ENCODE data around the gene MCEMP1.
A peak's percentile ranks its signal among the peaks of the same experiment; 100 is the strongest.

MCEMP1 gene

DNA sequence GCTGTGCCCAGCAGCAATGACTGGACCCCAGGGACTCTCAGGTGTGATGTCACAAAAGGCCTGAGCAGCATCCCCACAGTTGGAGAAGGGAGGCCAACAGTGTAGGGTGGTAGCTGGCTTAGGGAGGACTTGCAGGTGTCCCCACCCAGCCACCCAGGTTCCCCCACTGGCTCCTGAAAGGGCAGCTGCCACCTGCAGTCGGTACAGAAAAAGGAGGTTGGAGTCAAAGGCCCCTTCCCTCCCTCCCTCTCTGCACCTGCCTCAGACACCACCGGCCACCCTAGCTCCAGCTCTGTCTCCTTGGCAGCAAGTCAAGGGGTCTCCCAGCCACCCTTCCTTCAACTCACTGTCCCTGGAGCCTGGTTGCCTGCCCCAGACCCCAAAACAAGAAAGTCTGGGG lies 43.2 kb upstream of the MCEMP1 start, which contains the start of gene PCP2:
Gene PCP2 (minus strand): TSS at position 22 of the 400 bp plus-strand sequence. CDS start 262 bp downstream, outside the sequence.
- TF ChIP-seq, protein P1, sequence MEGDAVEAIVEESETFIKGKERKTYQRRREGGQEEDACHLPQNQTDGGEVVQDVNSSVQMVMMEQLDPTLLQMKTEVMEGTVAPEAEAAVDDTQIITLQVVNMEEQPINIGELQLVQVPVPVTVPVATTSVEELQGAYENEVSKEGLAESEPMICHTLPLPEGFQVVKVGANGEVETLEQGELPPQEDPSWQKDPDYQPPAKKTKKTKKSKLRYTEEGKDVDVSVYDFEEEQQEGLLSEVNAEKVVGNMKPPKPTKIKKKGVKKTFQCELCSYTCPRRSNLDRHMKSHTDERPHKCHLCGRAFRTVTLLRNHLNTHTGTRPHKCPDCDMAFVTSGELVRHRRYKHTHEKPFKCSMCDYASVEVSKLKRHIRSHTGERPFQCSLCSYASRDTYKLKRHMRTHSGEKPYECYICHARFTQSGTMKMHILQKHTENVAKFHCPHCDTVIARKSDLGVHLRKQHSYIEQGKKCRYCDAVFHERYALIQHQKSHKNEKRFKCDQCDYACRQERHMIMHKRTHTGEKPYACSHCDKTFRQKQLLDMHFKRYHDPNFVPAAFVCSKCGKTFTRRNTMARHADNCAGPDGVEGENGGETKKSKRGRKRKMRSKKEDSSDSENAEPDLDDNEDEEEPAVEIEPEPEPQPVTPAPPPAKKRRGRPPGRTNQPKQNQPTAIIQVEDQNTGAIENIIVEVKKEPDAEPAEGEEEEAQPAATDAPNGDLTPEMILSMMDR (IDR thresholded peaks at IDR 0.05; ENCODE audit: low read depth, low read length), result no peak
- H3K4me3 ChIP-seq (ENCODE audit: low read depth, low read length), result no peak within 1 kb of the TSS

DNA sequence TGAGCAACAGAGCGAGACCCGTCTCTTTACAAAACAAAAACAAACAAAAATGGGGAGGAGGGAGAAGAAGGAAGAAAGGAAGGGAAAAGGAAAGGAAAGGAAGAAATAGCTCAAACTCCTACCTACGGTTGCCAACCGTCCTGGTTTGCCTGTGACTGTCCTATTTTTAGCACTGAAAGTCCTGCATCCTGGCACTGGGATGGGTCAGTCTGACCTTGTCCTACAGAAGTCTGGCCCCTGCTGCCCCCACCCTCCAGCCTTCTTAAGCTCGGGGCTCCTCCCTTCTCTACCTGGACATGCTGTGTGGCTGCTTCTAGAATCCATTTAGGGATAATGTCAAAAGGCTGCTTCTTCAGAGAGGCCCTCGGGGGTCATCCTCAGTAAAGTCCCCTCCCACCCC lies 41.2 kb upstream of the MCEMP1 start:
- TF ChIP-seq, protein P1 (IDR thresholded peaks at IDR 0.05; ENCODE audit: low read depth, low read length), result no peak
- no peak overlapping the region for H3K4me3 ChIP-seq (ENCODE audit: low read depth, low read length)

DNA sequence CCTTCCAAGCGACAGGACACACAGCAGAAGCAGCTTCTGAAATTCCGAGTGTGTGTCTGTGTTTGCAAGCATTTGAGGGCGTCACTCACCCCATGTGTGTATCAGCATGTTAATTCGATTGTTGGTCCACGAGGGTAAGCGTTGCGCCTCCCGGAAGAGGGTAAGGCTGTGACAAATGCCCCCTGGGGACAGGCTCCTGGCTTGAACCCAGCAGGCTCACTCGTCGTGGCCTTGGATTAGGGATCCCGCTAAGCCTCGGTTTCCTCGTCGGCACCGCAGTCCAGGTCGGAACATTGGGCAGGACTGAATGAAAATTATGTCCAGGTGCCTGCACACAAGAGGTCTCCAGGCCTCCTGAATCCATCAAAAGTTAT lies 40.6 kb upstream of the MCEMP1 start:
- TF ChIP-seq, protein P1 (IDR thresholded peaks at IDR 0.05; ENCODE audit: low read depth, low read length), result no peak
- no peak overlapping the region for H3K4me3 ChIP-seq (ENCODE audit: low read depth, low read length)

DNA sequence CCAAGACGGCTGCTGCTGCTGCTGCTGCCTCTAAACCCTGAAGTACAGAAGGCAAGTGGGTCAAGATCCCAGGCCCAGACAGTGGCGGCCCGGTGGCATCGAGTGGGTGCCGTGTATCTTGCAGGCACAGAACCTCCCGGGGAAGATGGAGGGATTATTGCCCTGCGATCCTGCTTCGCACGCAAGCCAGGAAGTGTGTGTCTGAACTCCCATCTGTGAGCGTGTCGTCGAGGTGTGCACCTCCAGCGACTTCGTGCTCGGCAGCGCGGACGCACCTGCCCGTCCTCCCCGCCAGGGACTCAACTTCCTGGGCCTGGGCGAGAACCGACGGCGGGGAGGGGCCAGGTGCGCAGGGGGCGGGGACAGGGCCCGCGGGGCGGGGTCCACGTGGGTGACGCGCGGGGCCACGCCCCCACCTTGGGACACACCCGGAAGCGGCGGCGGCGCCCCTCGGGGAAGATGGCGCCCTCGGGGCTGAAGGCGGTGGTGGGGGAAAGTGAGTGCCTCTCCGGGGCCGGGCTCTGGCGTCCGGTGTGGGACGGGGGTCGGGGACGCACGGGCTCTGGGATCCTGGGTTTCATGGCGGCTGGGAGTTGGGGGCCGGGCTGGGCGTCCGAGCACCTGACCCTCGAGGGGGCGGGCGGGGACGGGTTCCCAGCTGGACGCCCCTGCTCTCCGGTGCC lies 40.1 kb upstream of the MCEMP1 start, which contains the start of gene STXBP2:
Gene STXBP2 (plus strand): TSS at position 420 of the 683 bp plus-strand sequence. CDS start 40 bp downstream, at position 460.
- TF ChIP-seq, protein P1 (IDR thresholded peaks at IDR 0.05; ENCODE audit: low read depth, low read length), result no peak
- H3K4me3 ChIP-seq (ENCODE audit: low read depth, low read length), result peak within 1 kb of the TSS; percentile 6; the same call in 1 of the 2 replicates

DNA sequence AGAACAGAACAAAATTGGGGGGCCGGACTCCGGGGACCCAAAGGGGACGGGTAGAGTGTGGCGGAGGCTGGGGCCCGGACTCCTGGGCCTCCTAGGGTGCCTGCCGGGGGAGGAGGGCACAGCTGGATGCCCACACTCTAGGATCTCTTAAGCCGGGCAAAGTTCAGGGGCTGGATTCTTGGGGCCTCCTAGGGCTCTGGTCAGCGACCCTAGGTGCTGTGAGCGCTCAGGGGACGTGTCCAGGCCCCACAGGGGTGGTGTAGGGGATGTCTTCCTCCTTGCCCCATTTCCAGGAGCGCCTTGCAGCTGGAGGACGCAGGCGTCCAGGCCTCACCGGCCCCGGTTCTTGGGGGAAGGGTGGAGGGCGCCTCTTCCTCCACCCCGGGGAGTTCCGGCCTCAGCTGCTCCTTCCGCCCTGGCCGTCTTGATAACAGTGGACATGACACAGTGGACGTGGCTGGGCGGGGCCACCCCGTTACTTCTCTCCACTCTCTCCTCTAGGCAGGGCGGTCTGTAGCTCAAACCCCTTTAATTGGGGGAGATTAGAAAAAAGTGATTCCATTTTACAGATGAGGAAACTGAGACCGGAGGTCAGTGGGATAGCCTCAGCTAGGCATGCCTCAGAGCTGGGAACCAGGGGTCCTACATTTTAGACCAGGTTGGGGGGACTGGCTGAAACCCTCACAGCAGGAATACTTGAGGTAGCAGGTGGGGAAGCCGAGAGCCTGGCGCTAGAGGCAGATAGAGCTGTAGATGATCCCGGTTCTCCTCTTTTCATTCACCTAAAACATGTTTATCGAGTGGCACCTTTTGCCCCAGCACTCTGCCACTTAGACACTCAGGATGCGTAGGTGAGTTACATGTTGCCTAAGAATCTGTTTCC lies 39.3 kb upstream of the MCEMP1 start:
- peak overlapping the region; percentile 6; the same call in 1 of the 2 replicates for H3K4me3 ChIP-seq (ENCODE audit: low read depth, low read length)
- TF ChIP-seq, protein P1 (IDR thresholded peaks at IDR 0.05; ENCODE audit: low read depth, low read length), result no peak

DNA sequence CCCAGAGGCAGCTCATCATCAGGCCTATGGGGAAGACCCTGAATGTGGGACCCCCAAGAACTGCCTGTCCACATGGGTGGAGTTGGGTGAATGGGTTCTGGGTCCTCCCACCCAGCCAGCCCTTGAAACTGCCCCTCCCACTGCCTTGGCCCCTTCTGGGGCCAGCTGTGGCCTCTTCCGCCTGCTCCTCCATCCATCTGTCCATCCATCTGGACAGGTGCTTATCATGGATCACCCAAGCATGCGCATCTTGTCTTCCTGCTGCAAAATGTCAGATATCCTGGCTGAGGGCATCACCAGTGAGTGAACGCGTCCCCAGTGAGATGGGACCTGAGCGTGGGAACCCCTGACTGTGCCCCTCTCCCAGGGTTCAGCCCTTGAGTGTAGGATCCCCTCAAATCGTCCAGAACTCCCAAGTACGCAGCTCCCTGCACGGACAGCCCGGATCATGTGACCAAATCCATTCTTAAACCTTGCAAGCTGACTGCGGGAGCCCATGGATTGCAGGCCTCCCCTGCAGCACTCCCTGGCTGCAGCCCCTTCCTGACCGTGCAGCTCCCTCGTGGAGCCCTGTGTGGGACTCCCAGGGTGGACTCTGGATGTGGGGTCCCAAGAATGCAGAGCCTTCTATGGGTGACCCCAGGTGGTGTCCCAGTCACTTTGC lies 38.0 kb upstream of the MCEMP1 start:
- TF ChIP-seq, protein P1 (IDR thresholded peaks at IDR 0.05; ENCODE audit: low read depth, low read length), result no peak
- H3K4me3 ChIP-seq (ENCODE audit: low read depth, low read length), result no peak overlapping the region
